Stimulated activated CD8-positive, alpha-beta memory T cell treated with anti-CD3 and anti-CD28 coated beads, Interleukin-7, amount 100 ng/mL, for 4 hours (primary cell): ENCODE measurements around the gene PHTF1.
A peak's percentile ranks its signal among the peaks of the same experiment; 100 is the strongest.
"Not testable (repeated sequence)": the region's sequence is repeated elsewhere in the genome, so short reads cannot be mapped to it uniquely, and the experiment has no call there.

Experiments used
- DNase-seq, 2 donors: peaks; one replicate each; pipeline ENCODE4 v3.0.0-alpha.2; 2020; ENCODE audit warnings: low read depth in 2 of 2

Gene PHTF1

DNA sequence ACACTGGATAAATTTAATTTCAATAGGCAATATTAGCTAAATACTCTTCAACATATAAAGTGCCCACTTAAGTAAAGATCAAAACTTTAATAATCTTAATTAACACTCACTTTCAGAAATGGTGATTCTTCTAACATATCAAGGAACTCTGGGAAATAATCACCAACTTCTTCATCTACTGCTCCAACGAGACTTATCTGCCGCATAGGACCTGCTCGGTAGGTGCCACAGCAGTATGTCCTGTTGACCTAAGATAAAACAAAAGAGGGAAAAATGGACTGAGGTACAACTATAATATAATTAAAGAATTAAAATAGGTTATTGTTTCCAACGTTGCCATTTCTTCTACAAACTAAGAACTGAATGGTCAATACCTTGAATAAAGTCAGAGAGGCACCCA lies 18.3 kb upstream of the PHTF1 start:
- no peak for DNase-seq

GRCh38 chr1:113770031-113770430 lies 10.7 kb upstream of the PHTF1 start:
- DNase-seq = no peak

- DNase-seq = no peak
Measured at GRCh38 chr1:113769601-113769970, 10.3 kb upstream of the PHTF1 start.

DNA sequence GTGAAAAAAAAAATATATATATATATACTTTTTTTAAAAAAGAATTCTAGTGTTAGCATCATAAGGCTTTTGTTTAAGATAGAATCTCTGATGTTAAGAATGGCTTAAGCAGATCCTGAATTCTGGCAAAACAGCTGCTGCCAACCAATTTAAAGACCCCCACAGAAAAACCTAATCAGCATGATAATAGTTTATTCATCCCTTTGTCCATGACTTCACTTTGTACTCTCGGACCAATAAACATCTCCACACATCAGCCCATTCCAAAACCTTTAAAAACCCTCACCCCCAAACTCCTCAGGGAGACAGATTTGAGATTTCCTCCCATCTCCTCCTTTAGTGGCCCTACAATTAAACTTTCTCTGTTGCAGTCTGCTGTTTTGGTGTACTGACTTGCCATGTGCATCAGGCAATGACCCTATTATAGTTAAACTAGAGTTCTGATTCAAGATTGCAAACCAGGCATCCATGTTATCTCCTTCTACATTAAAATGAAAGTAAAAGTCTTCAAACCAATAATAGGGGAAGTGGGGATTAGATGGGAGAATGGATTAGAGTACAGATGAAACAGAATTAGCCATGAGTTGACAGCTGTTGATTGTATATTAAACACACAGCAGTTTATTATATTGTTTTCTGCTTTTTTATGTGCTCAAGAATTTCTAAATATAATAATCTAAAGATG lies 9.8 kb upstream of the PHTF1 start:
- DNase-seq = no peak

GRCh38 chr1:113765306-113766230 lies 6.3 kb upstream of the PHTF1 start:
- no peak for DNase-seq

GRCh38 chr1:113763661-113764060 lies 4.4 kb upstream of the PHTF1 start:
- DNase-seq = no peak

- no peak for DNase-seq
Measured at GRCh38 chr1:113761937-113762336, 2.7 kb upstream of the PHTF1 start.

DNA sequence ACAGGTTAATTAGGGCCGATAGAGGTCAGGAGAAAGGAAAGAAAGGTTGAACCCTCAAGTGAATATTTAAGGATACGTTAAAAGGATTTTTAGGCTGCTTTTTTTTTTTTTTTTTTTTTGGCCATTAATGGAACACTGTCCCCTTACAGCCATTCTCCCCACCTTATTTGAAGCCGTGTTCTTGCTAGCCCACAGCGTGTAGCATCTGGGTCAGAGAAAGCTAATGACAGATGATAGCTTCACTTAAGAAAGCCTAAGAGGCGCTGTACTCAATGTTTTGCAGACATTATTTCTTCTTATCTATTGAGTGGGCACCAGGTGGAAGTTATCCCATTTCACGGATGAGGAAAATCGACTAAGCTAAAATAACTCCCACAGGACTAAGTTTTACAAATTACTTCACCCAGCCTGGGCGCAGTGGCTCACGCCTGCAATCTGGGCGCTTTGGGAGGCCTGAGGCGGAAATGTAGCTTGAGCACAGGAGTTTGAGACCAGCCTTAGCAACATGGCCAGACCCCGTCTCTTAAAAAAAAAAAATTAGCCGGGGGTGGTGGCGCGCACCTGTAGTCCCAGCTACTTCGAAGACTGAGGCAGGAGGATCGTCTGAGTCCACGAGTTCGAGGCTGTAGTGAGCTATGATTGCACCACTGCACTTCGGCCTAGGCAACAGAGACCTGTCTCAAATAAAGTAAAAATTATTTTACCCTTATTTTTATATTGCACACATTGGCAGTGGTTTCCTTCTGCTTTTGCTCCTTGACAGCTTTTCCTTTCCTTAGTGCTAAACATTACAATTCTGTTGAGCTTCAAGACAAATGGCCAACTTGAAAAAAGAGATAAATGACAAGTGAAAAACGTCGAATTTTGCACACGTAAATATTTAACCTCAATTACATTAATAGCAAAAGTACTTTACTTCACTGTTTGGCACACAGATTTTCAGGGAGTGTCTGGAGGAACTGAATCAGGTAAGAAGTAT lies 1.1 kb upstream of the PHTF1 start:
- no peak for DNase-seq

GRCh38 chr1:113758631-113759332 lies 504 bp downstream of the PHTF1 start:
- peak; percentile 2 to 49 for DNase-seq

- no peak for DNase-seq
Measured at GRCh38 chr1:113756461-113756860, 2.8 kb downstream of the PHTF1 start.

- not testable (repeated sequence) for DNase-seq
Measured at GRCh38 chr1:113753333-113753732, 6.0 kb downstream of the PHTF1 start.

- no peak for DNase-seq
Measured at GRCh38 chr1:113751516-113751915, 7.8 kb downstream of the PHTF1 start.

DNA sequence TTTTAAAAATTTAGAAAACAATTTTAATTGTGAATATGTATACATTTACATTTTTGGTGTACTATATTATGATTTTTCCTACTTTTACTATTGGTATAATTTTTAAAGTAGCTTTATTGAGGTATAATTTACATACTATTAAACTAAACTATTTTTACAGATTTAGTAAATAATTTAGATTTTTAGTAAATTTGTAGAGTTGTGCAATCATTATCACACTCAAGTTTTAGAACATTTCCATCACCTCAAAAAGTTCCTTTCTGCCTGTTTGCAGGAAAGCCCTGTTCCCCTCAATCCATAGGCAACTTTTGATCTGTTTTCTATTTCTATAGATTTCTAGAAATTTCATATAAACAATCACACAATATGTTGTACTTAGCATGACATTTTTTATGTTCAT lies 8.2 kb downstream of the PHTF1 start:
- no peak for DNase-seq

DNA sequence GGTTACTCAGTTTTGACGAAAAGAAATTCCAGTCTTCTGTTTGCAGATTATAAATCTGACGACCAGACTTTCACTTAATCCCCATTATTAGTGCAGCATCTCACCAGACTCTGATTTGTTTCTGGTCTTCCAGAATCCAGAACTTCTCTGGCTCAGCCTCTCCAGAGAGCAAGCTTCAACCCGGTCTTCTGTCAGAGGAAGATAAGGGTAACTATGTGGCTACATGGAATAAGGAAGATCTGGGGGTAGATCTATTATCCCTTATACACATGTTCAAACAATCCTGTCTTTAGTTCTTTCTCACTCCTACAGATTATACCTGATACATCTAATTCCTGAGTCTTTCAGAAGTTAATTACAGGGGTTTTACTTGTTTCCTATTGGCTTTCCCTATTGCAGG lies 9.9 kb downstream of the PHTF1 start:
- no peak for DNase-seq

DNA sequence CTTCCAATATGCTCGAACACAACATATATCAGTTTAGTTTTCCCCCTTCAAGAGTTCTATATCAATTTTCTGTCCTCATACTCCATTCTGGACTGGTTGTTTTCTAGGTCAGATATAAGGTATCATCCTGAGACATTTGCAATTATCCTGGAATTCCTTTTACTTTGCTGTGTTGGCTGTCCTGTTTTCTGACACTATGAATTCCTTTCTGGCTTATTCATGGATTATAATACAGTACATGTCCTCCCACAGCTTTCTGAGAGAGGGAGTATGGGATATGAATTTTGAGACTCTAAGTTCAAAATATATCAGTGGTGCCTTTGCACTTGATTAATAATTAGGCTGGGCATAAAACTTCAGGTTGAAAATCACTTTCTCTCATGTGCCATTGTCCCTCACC lies 11.9 kb downstream of the PHTF1 start:
- DNase-seq = no peak

GRCh38 chr1:113745425-113745824 lies 13.9 kb downstream of the PHTF1 start:
- DNase-seq = no peak

DNA sequence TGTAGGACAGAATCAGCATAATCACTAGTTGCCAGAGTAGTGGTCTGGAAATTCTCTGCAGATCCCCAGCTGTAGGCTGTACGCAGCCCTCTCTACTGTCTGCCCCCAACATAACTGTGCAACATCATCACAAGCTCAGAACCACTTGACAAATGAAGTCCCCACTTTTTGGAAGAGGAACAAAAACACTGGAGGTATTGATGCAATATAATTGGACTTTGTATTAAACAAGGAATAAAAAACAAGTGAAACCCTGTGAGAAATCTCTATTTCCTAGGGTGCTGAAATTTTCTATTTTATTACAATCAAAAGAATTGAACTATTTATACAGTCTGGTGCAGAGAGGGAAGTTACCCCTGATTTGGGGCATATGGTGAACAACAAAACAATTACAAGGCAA lies 15.2 kb downstream of the PHTF1 start:
- DNase-seq = no peak

DNA sequence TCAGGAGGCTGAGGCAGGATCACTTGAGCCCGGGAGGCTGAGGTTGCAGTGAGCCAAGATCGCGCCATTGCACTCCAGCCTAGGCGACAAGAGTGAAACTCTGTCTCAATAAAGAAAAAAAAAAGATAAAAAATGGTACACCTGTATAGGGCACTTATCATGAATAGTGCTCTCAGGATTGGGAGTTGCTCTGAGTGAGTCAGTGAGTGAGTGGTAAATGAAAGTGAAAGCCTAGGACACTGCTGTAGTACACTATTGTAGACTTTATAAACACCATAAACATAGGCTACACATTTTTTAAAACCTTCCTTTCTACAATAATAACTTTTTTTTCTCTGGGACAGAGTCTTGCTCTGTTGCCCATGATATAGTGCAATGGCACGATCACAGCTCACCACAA lies 16.8 kb downstream of the PHTF1 start:
- DNase-seq = no peak

GRCh38 chr1:113734357-113735055 lies 24.8 kb downstream of the PHTF1 start:
- no peak for DNase-seq

- no peak for DNase-seq
Measured at GRCh38 chr1:113732802-113733201, 26.5 kb downstream of the PHTF1 start.

DNA sequence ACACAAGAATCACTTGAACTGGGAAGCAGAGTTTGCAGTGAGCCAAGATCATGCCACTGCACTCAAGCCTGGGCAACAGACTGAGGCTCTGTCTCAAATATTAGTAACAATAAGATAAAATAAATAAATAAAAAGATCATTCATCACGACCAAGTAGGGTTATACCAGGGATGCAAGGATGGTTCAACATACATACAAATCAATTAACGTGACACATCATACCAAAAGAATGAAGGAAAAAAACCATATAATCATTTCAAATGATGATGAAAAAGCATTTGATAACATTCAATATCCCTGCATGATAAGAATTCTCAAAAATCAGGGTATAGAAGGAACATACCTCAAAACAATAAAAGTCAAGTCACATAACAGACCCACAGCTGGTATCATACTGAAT lies 38.3 kb downstream of the PHTF1 start:
- no peak for DNase-seq
